Articular chondrocyte of knee joint (primary cell): ENCODE data around the gene IARS1. TPM values are rescaled to one million over a fixed set of nuclear protein-coding genes. Genes with fewer than 3 reads are reported as not detected.
A peak's percentile ranks its signal among the peaks of the same experiment; 100 is the strongest.

Experiments used
- small RNA-seq: library from RNA; depleted of rRNA; stranded (forward); fragments of <200 nt; gene quantifications from one replicate; pipeline ENCODE3, GENCODE V24; 2012
- total RNA-seq: library from RNA; depleted of rRNA; stranded (reverse); fragments of >200 nt; gene quantifications from 2 replicates; pipeline ENCODE4 v1.2.3, GENCODE V29; 2012

IARS1 gene
- 329 and 370 TPM in 2 replicates for total RNA-seq

DNA sequence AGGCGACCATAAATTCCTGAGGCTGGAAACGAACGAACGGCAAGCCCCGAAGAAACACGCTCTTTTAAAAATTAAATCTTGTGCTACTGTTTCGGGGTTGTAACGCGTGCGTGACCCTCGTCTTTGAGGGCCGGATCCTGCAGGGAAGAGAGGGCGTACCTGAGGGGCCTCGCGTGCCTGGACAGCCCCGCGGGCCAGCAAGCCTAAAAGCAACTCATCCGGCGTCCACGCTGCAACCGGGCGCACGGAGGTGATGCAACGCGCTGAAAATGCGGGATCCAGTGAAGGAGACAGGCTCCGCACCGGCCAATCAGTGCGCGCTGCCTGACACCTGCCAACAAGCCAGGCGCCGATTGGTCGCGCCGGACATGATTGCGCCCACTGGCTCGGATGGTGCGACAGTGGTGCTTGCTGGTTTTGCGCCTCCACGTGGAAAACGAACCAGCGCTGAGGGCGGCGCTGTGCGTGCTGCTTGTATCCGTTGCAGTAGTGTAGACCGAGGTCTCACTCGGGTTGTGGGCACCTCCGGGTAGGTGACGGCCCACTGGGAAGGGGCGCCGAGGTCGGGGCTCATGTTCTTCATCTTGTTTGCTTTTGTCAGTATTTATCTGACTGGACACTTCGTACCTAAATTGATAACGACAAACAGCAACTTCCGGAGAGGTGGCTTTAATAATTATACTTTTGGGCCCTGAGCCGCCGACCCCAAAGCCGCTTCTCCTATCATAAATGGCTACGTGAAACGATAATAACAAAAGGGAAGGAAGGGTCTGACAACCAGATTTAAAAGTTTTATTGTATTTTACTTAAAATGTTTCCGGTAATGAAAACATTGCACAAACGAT, at the start of gene IARS1:
IARS1 (minus strand) TSS at position 246 of the 845 bp plus-strand sequence. CDS start 4,278 bp downstream, outside the sequence.

DNA sequence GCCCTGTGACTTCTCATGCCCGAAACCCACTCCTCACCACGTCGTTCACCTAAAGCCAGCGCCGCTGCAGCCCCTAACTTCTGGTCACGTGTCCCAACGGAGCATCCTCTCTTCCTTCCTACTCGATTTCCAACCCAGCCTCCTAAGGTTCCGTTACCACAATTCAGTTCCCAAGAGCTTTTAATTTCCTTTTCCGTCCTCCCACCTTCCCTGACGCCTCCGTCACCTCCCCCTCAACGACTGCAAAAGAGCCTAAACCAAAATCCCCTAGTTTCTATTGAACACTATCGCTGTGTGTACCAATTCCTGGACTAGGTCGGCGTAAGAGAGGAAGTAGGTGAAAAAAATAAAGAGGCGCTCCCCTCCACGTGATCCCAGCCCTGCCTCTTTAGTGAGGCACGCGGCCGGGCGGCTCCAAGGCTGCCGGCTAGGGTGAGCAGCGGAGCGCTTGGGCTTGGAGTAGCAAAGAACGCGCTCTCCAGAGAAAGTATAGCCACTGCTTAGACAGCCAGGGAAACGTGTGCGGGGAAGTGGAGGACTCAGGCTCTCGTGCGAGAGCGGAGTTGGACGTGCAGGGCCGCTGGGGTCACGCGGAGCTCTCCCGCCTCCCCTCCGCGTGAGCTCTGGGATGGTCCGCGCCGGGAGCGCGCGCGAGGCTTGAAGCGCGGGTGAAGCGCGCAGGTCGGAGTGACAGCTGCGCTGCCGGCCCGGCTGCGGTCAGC, 31.9 kb upstream of the IARS1 start, which contains the start of the genes CENPP and NOL8:
CENPP (plus strand) TSS at position 685 of the 722 bp plus-strand sequence.
NOL8 (minus strand) TSS at position 82 of the 722 bp plus-strand sequence. CDS start 1,189 bp downstream, outside the sequence.

Small RNA genes within 50 kb of the gene (small RNA-seq; reads per million reads assigned to genes)
- gene MIR3651 (not detected), gene SNORA84 (1.4 reads per million, percentile 61 among the genes with 10 or more reads in this experiment)

Other genes starting within 250 kb of the IARS1 start
- 126 and 137 TPM in 2 replicates for gene SPTLC1, start 178.3 kb downstream of the IARS1 start, total RNA-seq
- 41.4 and 44.0 TPM in 2 replicates for gene NOL8, start 31.7 kb upstream of the IARS1 start, total RNA-seq
- 10.8 and 11.2 TPM in 2 replicates for gene CENPP, start 32.3 kb upstream of the IARS1 start, total RNA-seq
- gene OGN, start 110.9 kb upstream of the IARS1 start, total RNA-seq, result 222 and 267 TPM in 2 replicates
- 66.4 and 85.3 TPM in 2 replicates for gene OMD, start 130.8 kb upstream of the IARS1 start, total RNA-seq
- 17.0 and 21.8 TPM in 2 replicates for gene ASPN, start 188.8 kb upstream of the IARS1 start, total RNA-seq
- gene ECM2, start 242.3 kb upstream of the IARS1 start, total RNA-seq, result 52.8 and 61.9 TPM in 2 replicates